ENCODE measurements around the gene LAP3. TPM values are rescaled to one million over a fixed set of nuclear protein-coding genes. Genes with fewer than 3 reads are reported as not detected.
A peak's percentile ranks its signal among the peaks of the same experiment; 100 is the strongest.

Gene LAP3
- total and polyA plus RNA-seq, 4 donors: 57.5 to 178 (median 110) TPM

GRCh38 chr4:17580969-17581368 lies 4.0 kb downstream of the LAP3 start:
- Histone ChIP-seq H3K9me3 (ENCODE audit: control insufficient read depth in 4 of 4, low read length in 3 of 4) (no peaks in the 10 kb centered on the region), H3K27ac (ENCODE audit: low read depth in 1 of 2, low read length in 2 of 2) (peak overlapping the region; percentile 62 to 72), H3K4me1 (ENCODE audit: control insufficient read depth in 4 of 4, insufficient read depth in 4 of 4, low read length in 3 of 4) (peaks cover 2 to 45% (median 26%) of the 10 kb centered on the region in 4 donors), H3K4me3 (ENCODE audit: low read depth in 1 of 3, low read length in 3 of 3) (no peak overlapping the region), H3K9ac (ENCODE audit: low read depth in 1 of 2, low read length in 2 of 2) (no peak overlapping the region), H3K36me3 (ENCODE audit: control insufficient read depth in 4 of 4, insufficient read depth in 3 of 4, low read depth in 1 of 4, low read length in 3 of 4) (peaks cover 4 to 49% (median 44%) of the 10 kb centered on the region in 4 donors), H3K27me3 (ENCODE audit: control insufficient read depth in 4 of 4, insufficient read depth in 4 of 4, low read length in 3 of 4) (no peaks in the 10 kb centered on the region)
- WGBS: 68% methylated on average over 7 of the region's 7 CpGs
- no peak for TF ChIP-seq RAD21 (IDR thresholded peaks at IDR 0.05)
- no peak for TF ChIP-seq ATF3 (IDR thresholded peaks at IDR 0.05)
- TF ChIP-seq YY1 (IDR thresholded peaks at IDR 0.05): no peak
- TF ChIP-seq SP1 (IDR thresholded peaks at IDR 0.05): no peak
- no peak for TF ChIP-seq NR2F2 (IDR thresholded peaks at IDR 0.05)
- no peak for TF ChIP-seq HNF4G (IDR thresholded peaks at IDR 0.05)
- no peak for TF ChIP-seq MAX (IDR thresholded peaks at IDR 0.05)
- no peak for TF ChIP-seq JUND (IDR thresholded peaks at IDR 0.05)
- TF ChIP-seq TAF1 (conservative IDR thresholded peaks at IDR 0.05): no peak
- TF ChIP-seq REST (IDR thresholded peaks at IDR 0.05): no peak
- no peak for DNase-seq (ENCODE audit: low spot score)

GRCh38 chr4:17583276-17583675 lies 6.3 kb downstream of the LAP3 start:
- Histone ChIP-seq H3K9me3 (ENCODE audit: control insufficient read depth in 4 of 4, low read length in 3 of 4) (no peaks in the 10 kb centered on the region), H3K27me3 (ENCODE audit: control insufficient read depth in 4 of 4, insufficient read depth in 4 of 4, low read length in 3 of 4) (no peaks in the 10 kb centered on the region), H3K4me3 (ENCODE audit: low read depth in 1 of 3, low read length in 3 of 3) (no peak overlapping the region), H3K4me1 (ENCODE audit: control insufficient read depth in 4 of 4, insufficient read depth in 4 of 4, low read length in 3 of 4) (peaks cover 2 to 41% (median 30%) of the 10 kb centered on the region in 4 donors), H3K36me3 (ENCODE audit: control insufficient read depth in 4 of 4, insufficient read depth in 3 of 4, low read depth in 1 of 4, low read length in 3 of 4) (peaks cover 6 to 68% (median 54%) of the 10 kb centered on the region in 4 donors), H3K9ac (ENCODE audit: low read depth in 1 of 2, low read length in 2 of 2) (no peak overlapping the region), H3K27ac (ENCODE audit: low read depth in 1 of 2, low read length in 2 of 2) (no peak overlapping the region)
- no peak for DNase-seq (ENCODE audit: low spot score)
- 91% methylated on average over 9 of the region's 9 CpGs for WGBS
- TF ChIP-seq EGR1 (IDR thresholded peaks at IDR 0.05; ENCODE audit: low read depth in 2 of 2): no peak
- no peak for TF ChIP-seq RAD21 (IDR thresholded peaks at IDR 0.05)
- no peak for TF ChIP-seq ATF3 (IDR thresholded peaks at IDR 0.05)
- TF ChIP-seq JUND (IDR thresholded peaks at IDR 0.05): no peak
- no peak for TF ChIP-seq YY1 (IDR thresholded peaks at IDR 0.05)
- no peak for TF ChIP-seq NR2F2 (IDR thresholded peaks at IDR 0.05)
- no peak for TF ChIP-seq CTCF (IDR thresholded peaks at IDR 0.05; ENCODE audit: low read depth, low read length, missing input control)
- no peak for TF ChIP-seq HNF4A (conservative IDR thresholded peaks at IDR 0.05)
- no peak for TF ChIP-seq GABPA (IDR thresholded peaks at IDR 0.05 in 1 of 2, conservative IDR thresholded peaks at IDR 0.05 in 1 of 2)
